ENCODE results near the gene NDUFA9.
A peak's percentile ranks its signal among the peaks of the same experiment; 100 is the strongest.

The NDUFA9 gene

DNA sequence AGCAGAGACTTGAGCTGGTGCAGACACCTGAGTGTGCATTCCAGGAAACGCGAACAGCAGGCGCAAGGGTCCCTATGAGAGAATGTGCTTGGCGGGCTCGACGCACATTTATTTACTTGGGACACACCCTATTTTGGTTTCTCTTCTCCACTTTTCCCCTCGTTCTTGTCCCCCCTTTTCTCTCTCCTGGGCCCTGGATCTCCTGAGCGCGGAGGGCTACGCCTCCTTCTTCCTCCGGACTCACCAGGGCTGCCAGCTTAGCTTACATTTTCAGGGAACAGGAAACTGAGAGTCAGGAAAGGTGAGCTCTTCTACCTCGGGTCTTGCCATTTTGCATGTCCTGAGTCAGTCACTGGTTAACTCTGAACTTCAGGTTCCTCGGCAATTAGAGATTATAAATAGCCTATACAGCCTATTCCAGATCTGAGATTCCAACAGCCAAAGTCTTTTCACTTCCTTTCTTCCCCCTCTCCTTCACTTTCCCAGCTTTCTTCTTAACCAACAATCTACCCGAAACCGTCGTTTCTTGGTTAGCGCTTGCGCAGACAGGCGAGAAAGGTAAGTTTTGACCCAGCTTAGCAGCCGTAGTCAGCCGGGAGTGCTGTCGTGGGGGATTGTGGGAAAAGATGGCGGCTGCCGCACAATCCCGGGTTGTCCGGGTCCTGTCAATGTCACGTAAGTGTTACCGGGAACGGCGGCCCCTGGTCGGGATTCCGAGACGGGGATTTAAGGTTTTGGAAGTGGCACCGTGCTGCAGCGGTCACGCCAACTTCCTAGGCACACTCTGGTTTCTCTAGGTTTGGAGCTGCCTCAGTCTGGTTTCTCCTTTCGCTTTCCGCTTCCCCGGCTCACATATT, at the start of gene NDUFA9, which contains the start of gene AKAP3:
TSS of gene NDUFA9 (plus strand) at position 614 of the 857 bp plus-strand sequence. CDS start at position 627, 13 bp downstream.
TSS of gene AKAP3 (minus strand) at position 551 of the 857 bp plus-strand sequence. CDS start 10,855 bp downstream, outside the sequence.
- DNase-seq: peak; percentile 84

DNA sequence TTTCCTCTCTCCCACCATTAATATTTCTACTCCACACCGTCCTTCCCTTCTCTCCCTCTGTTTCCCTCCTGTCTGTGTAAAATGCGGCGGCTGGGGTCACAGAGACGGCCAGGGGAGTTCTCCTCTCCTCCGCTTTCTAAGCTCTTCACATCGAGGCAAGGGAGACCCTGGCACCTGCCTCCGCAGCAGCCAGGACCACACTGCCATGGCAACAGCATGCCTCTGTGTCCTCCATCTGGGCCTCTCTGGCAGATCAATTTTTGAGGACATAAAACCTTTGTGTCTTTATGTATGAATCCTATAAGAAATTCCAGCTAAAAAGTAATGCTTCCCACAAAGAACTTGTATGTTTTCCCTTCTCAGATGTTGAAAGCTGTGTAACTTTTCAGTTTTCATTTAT, 45.5 kb upstream of the NDUFA9 start:
- DNase-seq: no peak

DNA sequence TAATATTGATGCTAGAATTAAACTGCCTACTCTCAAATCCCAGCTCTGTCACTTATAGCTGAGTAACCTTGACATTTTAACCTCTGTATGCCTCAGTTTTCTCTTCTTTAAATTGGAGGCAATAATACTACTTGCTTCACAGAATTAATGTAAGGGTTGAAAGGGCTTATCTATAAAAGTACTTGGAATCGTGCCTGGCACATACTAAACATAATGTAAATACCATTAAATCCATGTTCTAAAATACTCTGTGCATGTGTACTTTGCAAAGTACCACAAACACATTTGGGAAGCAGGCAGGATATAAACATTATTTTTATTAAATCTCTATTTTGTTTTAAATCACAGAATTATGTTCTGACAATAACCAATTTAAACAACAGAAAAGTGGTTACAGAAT, 45.0 kb upstream of the NDUFA9 start:
- DNase-seq: no peak

DNA sequence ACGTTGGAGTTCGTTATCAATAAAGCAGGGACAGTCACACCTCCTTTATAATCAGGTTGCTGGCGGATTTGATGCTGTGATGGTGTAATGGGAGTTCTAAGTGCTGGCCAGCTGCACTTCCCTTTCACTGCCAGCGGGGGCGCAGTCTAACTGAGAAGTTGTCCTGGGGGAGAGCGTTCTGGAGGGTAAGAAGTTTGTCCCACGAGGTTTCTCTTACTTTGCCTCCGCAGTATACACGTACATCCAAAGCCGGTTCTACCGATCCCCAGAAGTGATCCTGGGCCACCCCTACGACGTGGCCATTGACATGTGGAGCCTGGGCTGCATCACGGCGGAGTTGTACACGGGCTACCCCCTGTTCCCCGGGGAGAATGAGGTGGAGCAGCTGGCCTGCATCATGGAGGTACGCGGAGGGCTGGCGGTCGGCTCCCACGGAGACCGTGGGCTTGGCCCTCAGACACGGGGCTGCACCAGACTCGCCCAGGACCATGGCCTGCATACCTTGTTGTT, 44.2 kb upstream of the NDUFA9 start:
- DNase-seq: peak; percentile 76

DNA sequence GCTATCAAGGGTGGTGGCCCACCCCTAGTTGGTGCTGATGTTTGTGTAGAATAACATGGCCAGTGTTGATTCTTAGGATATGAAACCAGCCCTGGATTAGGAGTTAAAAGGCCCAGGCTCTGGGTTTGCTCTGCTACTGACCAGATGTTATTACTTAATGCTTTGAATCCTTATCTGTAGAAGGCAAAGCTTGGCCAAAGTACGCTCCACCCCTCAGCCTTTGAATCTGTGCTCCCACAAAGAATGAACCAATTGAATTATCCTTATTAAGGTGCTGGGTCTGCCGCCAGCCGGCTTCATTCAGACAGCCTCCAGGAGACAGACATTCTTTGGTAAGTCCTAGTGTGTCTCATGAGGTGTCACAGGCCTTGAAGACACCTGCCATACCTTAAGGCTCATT, 41.9 kb upstream of the NDUFA9 start:
- DNase-seq: no peak

DNA sequence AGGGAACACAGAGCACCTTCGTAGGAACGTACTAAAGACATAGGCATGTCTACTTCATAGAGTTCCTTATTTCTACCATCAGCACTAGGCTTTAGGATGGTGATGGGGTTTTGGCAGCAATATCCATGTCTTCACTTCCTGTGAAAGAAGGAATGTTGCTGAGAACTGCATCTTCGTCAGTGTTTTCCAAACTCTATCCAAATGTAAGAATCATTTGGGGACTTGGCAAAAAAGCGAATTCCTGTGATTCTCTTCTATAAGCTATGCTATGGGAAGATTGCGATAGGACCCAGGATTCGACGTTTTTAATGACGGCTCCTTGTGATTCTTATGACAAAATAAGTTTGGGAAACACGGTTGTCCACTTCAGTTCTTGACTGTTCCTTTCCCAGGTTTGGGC, 39.8 kb upstream of the NDUFA9 start:
- no peak for DNase-seq

DNA sequence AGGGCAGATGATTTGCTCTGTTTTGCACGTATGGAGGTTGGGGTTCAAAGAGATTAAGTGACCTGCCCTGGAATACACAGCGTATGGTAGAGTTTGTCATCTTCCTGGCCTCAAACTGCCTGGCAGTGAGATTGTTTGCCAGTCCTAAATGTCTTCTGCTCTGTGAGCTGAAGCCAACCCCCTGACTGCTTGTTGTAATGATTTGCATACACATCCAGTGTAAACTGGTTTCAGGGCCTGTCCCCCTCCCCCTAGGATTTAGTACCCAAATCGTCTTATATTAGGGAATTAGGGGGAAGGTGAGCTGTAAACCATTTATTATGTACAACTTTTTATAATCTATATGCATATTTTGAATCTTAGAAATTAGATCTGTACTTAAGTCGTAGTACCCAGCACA, 38.4 kb upstream of the NDUFA9 start:
- no peak for DNase-seq

DNA sequence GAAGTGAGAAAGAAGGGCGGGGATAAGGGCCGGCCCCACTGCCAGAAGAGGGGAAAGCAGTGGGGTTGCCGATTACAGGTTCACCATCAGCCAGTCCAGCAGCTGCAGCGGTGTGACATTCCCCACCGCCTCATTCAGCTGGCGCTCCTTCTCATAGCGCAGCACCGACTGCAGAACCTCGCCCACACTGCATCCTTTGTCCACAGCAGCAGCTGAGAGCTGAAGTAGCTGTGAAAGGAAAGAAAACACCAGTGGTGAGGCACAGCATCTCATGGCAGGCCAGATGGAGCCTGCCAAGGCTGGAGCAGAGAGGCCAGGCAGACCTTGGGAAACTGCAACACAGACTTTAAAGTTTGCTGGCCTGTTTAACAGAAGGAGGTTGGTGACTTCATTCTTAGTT, 33.2 kb upstream of the NDUFA9 start:
- DNase-seq: no peak

DNA sequence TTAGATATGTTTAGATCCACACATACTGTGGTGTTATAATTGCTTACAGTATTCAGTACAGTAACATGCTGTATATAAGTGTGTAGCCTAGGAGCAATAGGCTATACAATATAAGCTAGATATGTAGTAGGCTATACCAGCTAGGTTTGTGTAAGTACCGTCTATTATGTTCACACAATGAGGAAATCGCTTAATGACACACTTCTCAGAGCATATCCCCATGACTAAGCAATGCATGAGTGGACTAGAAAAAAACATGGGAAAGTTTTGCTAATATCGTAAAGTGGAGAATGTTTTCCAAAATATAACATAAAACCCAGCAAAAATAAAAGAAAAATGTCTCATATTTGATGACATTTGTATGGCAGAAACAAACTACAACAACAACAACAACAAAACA, 27.4 kb upstream of the NDUFA9 start:
- no peak for DNase-seq

DNA sequence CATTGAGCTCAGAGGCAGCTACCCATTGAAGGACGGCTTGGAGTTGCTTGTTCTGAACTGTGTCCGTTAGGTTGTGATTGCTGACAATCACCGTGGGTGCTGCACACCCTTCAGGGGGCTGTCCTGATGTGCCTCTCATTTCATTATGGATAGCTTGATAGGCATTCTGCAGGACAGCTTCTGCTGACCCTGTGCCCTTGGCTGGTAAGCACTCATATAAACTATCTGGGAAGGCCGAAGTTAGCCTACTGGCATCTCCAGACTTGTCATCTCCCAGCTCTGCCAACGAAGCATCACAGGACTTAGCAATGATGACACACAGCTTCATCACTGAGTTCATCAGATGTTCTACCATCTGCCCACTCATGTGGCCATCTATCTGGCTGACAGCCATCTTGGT, 22.4 kb upstream of the NDUFA9 start:
- no peak for DNase-seq

DNA sequence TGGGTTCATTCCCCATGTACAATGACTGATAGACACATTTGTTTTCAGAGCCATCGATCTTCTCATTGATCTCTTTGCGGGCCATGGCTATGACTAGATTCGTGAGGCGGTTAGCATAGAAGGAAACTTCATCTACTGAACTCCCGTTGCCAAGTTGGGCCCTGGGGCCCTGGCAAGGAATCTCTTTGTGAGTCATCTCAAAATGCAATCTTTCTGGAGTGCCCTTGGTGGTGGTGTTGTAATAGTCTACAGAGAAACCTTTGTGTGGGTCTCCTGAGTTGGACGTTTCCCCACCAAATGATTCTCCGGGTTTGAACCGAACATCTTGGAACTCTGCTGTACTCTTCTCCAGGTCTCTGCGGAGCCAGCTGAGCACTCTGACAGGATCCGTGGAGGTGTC, 20.5 kb upstream of the NDUFA9 start:
- DNase-seq: no peak

DNA sequence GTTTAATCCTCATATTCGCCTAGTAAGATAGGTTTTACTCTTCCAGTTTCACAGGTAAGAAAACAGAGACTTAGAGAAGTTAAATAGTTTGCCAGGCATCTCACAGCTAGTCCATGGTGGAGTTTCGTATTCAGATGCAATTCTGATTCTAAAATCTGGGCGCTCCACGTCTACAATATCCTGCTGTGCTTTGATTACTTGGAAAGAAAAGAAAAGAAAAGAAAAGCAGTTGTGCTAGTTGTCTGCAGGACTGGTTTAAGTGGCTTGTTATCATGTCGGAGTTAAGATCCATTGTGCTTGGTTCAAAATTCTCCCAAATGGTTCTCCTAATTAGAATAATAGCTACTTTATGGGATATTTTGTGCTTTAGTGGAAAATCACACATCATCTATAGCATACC, 18.7 kb upstream of the NDUFA9 start:
- DNase-seq: no peak

DNA sequence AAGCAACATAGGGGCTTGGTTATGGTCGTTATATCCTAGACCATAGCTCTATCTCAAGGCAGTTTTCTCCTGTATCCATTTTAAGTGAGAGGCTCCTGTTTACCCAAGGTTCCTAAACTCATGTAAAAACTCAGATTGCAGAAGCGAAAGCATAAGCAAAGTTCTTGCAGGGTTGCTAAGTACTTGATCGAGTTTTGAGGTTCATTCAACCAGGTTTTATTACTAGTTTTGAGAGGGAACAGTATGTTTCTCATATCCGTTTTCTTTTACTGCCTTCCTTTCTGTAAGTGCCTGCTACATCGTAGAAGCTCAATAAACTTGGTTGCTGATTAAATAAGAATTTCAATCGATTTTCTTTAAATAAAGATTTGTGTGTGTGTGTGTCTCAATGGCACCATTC, 5.2 kb upstream of the NDUFA9 start:
- DNase-seq: no peak

DNA sequence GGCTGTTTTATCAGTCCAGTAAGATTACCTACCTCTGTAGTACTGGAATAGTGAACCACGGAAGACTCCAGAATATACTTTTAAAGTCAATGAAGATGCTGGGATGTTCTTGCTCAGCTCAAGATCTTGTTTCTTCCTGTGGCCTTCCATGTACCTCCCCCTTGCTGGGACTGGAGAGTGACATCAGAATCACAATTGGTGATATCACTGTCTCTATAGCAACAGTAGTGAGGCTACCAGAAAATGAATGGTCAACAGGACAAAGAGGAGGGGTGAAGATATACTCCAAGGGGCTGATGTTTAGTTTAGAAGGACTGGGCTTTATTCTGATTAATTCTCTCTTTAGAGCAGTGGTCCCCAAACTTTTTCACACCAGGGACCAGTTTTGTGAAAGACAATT, 3.9 kb upstream of the NDUFA9 start:
- no peak for DNase-seq

DNA sequence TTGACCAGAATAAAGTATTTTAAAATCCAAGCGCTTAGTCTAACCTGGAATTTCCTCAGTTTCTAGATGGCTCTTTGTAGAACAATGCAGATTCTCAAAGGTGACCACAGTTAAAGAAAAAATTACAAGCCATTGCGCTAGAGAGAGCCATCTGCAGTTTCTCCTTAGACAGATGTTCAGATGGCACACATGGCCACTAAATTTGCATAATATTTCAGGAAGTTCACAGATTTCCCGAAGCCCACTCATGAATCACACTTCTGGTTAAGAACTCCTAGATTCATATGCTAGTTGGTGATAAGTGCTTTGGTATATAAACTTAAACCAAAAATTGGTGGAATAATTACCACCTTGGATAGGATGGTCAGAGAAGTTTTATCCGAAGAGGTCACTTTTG, 812 bp upstream of the NDUFA9 start:
- no peak for DNase-seq

DNA sequence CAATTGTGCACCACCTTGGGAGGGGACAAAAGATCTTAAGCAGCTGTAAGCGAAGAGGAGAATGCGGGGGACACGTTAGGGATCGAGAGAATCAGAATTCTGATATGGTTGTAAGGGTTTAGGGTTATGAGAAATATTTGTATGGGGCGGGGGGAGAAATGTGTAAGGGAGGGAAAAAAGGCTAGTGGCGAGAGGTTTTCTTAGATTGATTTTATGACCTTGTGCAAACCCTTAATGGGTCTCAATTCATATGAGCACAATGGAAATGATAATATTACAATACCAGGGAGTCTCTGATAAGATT, 396 bp downstream of the NDUFA9 start:
- no peak for DNase-seq

DNA sequence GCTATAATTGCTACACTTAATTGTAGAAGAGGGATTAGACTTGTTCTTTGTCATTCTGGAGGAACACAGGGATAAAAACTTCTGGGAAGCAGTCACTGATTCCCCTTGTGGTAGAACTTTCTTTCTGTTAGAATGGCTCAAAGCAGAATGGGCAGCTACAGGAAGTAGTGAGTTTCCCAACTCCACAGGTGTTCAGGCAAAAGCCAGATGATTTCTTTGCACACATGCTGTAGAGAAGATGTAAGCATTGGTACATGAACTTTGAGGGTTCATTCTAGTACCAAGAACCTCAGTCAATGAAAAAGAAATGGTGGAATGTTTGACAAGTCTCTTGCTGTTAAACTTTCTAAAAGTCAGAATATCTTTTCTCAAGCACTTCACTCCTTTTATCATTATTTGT, 4.3 kb downstream of the NDUFA9 start:
- DNase-seq: no peak

DNA sequence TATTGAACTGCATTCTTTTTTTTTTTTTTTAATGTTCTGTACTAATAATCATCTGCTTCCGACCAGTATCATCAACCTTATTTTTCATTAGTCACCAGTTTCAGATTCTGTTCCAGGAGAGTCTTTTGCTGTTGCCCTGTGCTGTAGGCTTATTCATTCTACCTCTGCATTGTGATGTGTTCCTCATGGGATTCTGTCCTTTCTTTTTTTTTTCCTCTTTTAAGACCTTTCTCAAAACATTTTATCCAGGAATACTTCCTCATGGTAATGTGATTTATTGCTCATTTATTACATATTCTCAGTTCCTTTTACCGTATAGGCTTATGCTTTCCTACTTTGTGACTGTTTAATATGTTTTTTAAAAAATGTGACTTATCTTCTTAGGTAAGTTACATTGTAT, 4.8 kb downstream of the NDUFA9 start:
- no peak for DNase-seq

DNA sequence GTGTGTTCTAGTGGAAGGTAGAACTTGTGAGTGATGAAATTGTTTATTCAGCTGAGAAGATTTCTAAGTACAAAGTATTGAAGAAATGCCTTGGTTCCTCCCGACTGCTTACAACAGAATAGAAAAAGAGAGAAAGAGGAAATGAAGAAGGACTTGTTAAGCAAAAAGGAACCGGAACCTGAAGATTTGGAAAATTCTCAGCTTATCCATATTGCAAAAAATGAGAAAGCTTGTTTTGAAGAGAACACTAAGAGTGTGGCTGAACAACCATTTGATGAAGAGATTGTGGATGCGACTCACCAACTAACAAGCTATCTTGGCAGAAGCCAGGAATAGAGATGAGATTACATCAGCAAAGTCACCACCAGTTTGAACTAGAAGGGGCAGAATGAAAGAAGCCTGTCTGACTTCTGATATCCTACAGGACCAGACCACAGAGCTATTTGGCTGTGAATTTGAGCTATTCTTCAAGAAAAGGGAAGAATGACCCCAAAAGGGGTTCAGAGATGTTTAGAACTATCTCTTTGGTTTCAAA, 15.1 kb downstream of the NDUFA9 start:
- DNase-seq: no peak

DNA sequence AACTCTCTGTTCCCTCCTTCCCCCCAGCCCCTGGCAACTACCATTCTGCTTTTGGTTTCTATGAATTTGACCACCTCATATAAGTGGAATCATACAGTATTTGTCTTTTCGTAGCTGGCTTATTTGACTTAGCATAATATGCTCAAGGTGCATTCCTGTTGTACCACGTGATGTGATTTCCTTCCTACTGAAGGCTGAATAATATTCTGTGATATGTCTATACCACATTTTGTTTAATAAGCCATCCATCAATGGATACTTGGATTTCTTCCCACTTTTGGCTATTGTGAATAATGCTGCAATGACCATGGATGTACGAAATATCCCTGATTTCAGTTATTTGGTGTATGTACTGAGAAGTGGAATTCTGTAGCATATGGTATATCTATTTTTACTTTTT, 16.3 kb downstream of the NDUFA9 start:
- DNase-seq: no peak

DNA sequence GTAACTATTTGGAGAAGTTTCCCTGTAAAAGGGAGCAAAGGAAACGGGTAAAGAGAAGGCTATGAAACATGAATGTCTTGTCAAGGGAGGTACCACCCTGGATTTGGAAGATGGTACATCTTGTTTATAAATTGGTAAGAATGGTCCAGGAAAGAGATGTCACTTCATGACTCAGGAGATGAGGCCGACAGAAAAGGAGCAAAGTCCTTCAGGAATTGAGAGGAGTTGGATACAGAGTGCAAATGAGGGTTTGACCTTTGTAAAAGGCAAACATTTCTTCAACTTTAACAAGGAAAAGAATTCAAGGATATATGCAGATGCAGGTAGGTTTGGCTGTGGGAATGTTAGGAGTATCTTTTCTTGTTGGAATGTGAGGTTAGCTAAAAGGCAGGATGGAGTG, 30.8 kb downstream of the NDUFA9 start:
- no peak for DNase-seq

DNA sequence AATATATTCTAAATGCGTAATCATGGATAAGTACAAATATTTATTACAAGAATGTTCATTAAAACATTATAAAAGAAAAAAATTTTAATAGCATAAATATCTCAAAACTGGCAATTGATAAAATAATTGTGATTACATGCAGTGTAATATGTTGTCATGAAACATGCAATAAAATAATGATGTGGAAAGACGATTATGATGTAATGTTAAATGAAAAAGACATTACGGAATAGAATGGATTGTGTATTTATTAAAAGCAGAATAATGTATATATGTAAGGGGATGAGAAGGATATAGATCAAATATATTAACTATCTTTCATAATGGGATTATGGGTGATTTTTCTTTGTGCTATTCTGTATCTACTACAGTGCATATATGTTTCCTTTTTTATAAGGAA, 32.8 kb downstream of the NDUFA9 start:
- no peak for DNase-seq

DNA sequence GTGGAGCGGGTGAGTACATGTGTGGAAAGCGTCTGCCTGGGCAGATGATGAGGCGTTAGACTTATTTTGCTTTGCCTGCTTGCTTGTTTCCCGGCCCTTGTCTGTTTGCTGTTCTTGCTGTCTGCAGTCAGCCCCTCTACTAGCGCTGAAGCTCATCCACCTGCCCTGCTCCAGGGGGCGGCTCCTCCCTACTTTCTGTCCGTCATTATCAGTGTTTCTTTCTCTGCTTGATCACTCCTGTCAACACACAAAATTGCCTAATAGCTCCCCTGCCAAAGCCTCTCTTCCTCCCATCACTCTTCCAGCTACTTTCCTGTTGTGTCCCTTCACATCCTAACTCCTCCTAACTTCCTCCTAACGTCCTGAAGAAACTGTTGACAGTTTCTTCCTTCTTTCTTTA, 36.4 kb downstream of the NDUFA9 start:
- no peak for DNase-seq

DNA sequence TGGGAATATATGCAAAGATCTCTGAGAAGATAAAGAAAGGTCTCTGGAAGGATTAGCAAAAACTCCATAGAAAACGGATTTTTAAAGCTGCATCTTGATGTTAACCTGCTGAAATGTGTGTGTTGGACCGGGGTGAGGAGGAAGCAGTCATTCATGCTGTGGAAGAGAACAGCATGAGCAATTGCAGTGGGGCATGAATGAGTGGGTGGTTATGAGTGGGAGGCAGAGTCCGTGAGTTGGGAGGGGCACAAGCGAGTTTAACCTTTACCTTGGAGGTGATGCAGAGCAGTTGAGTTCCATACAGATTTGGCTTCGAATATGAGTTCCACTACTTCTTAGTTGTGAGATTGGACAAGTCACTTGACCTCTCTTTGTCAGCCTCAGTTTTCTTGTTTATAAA, 41.8 kb downstream of the NDUFA9 start:
- no peak for DNase-seq
